ENCODE measurements around the gene EGFL8. TPM values are rescaled to one million over a fixed set of nuclear protein-coding genes. Genes with fewer than 3 reads are reported as not detected.
"Not testable (repeated sequence)": the region's sequence is repeated elsewhere in the genome, so short reads cannot be mapped to it uniquely, and the experiment has no call there.

EGFL8 gene
- total RNA-seq, 2 donors from 2014 or later = 13.8 to 16.2 TPM

GRCh38 chr6:32132110-32132509 lies 32.3 kb upstream of the EGFL8 start:
- ATAC-seq (ENCODE audit: insufficient number of reproducible peaks, low FRiP score, low read depth) (no peak), DNase-seq (ENCODE audit: low spot score) (no peak)
- Histone ChIP-seq H3K36me3 (no peaks in the 10 kb centered on the region), H3K4me3 (no peak overlapping the region), H3K27me3 (replicated peaks; ENCODE audit: insufficient read depth) (no peaks in the 10 kb centered on the region), H3K4me1 (ENCODE audit: control insufficient read depth in 1 of 2, low read depth in 2 of 2) (peaks cover 15 to 18% of the 10 kb centered on the region in 2 donors), H3K27ac (no peak overlapping the region), H3K9me3 (no peaks in the 10 kb centered on the region)
- no peak for TF ChIP-seq CTCF (IDR thresholded peaks at IDR 0.05)

GRCh38 chr6:32133786-32134185 lies 30.6 kb upstream of the EGFL8 start:
- no peak for TF ChIP-seq CTCF (IDR thresholded peaks at IDR 0.05)
- ATAC-seq (ENCODE audit: insufficient number of reproducible peaks, low FRiP score, low read depth) (no peak), DNase-seq (ENCODE audit: low spot score) (no peak)

GRCh38 chr6:32137454-32137853 lies 26.9 kb upstream of the EGFL8 start:
- H3K36me3 ChIP-seq = no peaks in the 10 kb centered on the region
- H3K27me3 ChIP-seq (replicated peaks; ENCODE audit: insufficient read depth) = no peaks in the 10 kb centered on the region
- no peak overlapping the region for H3K27ac ChIP-seq
- no peak for TF ChIP-seq CTCF (IDR thresholded peaks at IDR 0.05)
- no peak overlapping the region for H3K4me3 ChIP-seq
- no peaks in the 10 kb centered on the region for H3K4me1 ChIP-seq (ENCODE audit: control insufficient read depth in 1 of 2, low read depth in 2 of 2)
- no peak for ATAC-seq (ENCODE audit: insufficient number of reproducible peaks, low FRiP score, low read depth)
- H3K9me3 ChIP-seq = no peaks in the 10 kb centered on the region
- DNase-seq (ENCODE audit: low spot score) = no peak

More at GRCh38 chr6:32133786-32134185, 30.6 kb upstream of the EGFL8 start:
- peaks cover 8 to 9% of the 10 kb centered on the region in 2 donors for H3K4me1 ChIP-seq (ENCODE audit: control insufficient read depth in 1 of 2, low read depth in 2 of 2)
- H3K36me3 ChIP-seq = no peaks in the 10 kb centered on the region
- H3K27me3 ChIP-seq (replicated peaks; ENCODE audit: insufficient read depth) = no peaks in the 10 kb centered on the region
- H3K4me3 ChIP-seq = no peak overlapping the region
- no peaks in the 10 kb centered on the region for H3K9me3 ChIP-seq
- no peak overlapping the region for H3K27ac ChIP-seq

GRCh38 chr6:32139590-32139989 lies 24.8 kb upstream of the EGFL8 start:
- TF ChIP-seq CTCF (IDR thresholded peaks at IDR 0.05) = no peak
- H3K4me3 ChIP-seq = no peak overlapping the region
- H3K9me3 ChIP-seq = no peaks in the 10 kb centered on the region
- H3K4me1 ChIP-seq (ENCODE audit: control insufficient read depth in 1 of 2, low read depth in 2 of 2) = no peaks in the 10 kb centered on the region
- H3K27me3 ChIP-seq (replicated peaks; ENCODE audit: insufficient read depth) = no peaks in the 10 kb centered on the region
- H3K36me3 ChIP-seq = no peaks in the 10 kb centered on the region
- DNase-seq (ENCODE audit: low spot score) (no peak), ATAC-seq (ENCODE audit: insufficient number of reproducible peaks, low FRiP score, low read depth) (no peak)
- no peak overlapping the region for H3K27ac ChIP-seq

GRCh38 chr6:32140420-32141046 lies 23.9 kb upstream of the EGFL8 start:
- Histone ChIP-seq H3K36me3 (no peaks in the 10 kb centered on the region), H3K9me3 (no peaks in the 10 kb centered on the region), H3K4me1 (ENCODE audit: control insufficient read depth in 1 of 2, low read depth in 2 of 2) (no peaks in the 10 kb centered on the region), H3K4me3 (no peak overlapping the region), H3K27ac (no peak overlapping the region), H3K27me3 (replicated peaks; ENCODE audit: insufficient read depth) (no peaks in the 10 kb centered on the region)
- ATAC-seq (ENCODE audit: insufficient number of reproducible peaks, low FRiP score, low read depth) (no peak), DNase-seq (ENCODE audit: low spot score) (no peak)
- TF ChIP-seq CTCF (IDR thresholded peaks at IDR 0.05) = no peak

DNA sequence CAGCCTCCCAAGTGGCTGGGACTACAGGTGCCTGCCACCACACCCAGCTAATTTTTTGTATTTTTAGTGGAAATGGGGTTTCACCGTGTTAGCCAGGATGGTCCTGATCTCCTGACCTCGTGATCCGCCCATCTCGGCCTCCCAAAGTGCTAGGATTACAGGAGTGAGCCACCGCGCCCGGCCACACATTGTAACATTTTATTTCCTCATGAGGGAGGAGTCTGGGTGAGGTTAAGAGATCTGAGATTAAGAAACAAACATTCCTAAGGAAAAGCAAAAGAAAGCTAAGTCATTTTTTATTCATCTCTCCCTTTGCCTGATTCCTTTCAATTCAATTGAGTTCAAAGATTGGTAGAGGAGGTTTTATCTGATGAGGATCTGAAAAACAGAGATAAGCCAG lies 20.2 kb upstream of the EGFL8 start:
- ATAC-seq (ENCODE audit: insufficient number of reproducible peaks, low FRiP score, low read depth); H3K4me1 ChIP-seq (ENCODE audit: control insufficient read depth in 1 of 2, low read depth in 2 of 2); H3K9me3 ChIP-seq; H3K27me3 ChIP-seq (replicated peaks; ENCODE audit: insufficient read depth); H3K4me3 ChIP-seq; H3K27ac ChIP-seq; H3K36me3 ChIP-seq; DNase-seq (ENCODE audit: low spot score): not testable (repeated sequence)

All from thoracic aorta (tissue), 2 donors.